Muscle layer of duodenum (tissue), 2 donors: ENCODE results near the gene KCNJ11.
A peak's percentile ranks its signal among the peaks of the same experiment; 100 is the strongest.

Source experiments
- H3K27ac ChIP-seq: one replicate; pipeline ENCODE4 v1.7.0; 2013; ENCODE audit warnings: mild to moderate bottlenecking, low read length
- H3K27me3 ChIP-seq: one replicate; pipeline ENCODE4 v1.7.0; 2013; ENCODE audit warnings: low read depth, mild to moderate bottlenecking, control low read depth, low read length
- H3K36me3 ChIP-seq, 2 donors: one replicate each; pipeline ENCODE4 v1.7.0; 2013; ENCODE audit warnings: low read length in 2 of 2, control low read depth in 1 of 2, mild to moderate bottlenecking in 1 of 2; ENCODE audit not compliant: insufficient read depth in 2 of 2, control insufficient read depth in 1 of 2
- H3K4me1 ChIP-seq, 2 donors: one replicate each; pipeline ENCODE4 v1.7.0; 2013; ENCODE audit warnings: low read length in 2 of 2, mild to moderate bottlenecking in 2 of 2, control low read depth in 1 of 2, moderate library complexity in 1 of 2; ENCODE audit not compliant: insufficient read depth in 2 of 2, control insufficient read depth in 1 of 2
- H3K4me3 ChIP-seq, 2 donors: one replicate each; pipeline ENCODE4 v1.7.0; 2013; ENCODE audit warnings: low read length in 2 of 2, low read depth in 1 of 2, mild to moderate bottlenecking in 1 of 2
- H3K9me3 ChIP-seq, 2 donors: one replicate each; pipeline ENCODE4 v1.7.0; 2013; ENCODE audit warnings: low read length in 2 of 2, control low read depth in 1 of 2, mild to moderate bottlenecking in 1 of 2; ENCODE audit not compliant: control insufficient read depth in 1 of 2
- donor health status: healthy.

The KCNJ11 gene

DNA sequence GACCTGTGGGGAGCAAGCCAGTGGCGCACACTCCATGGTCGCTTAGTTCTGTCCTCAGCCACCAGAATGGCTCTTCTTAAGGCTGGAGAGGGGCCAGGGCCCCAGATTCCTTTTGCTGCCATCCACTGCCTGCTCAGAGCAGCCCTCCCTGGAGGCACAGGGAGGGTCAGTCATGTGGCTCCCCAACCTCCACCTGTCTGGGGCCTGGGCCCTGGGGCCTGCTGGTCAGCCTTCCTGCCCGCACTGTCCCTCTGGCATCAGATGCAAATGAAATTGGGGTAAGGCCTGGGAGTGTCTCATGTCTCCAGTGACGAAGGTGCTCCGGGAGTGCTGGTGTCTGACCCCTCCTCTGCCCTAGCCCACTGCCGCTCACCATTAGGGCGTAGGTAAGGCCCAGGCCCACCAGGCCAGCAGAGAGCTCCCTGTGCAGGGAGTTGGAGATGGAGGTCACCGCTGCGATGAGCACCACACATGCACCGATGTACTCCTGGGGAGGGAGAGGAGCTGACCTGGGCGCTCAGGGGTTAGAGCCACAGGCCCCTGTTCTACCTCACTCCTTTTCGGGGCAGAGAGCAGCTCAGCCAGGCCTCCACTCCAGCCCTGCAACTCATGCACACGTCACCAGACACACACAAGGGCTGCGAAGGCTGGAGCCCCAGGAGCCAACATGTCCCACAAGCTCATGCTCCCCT, 9.0 kb upstream of the KCNJ11 start:
- H3K4me1 ChIP-seq: no peaks in the 10 kb centered on the region
- no peak overlapping the region for H3K4me3 ChIP-seq
- no peaks in the 10 kb centered on the region for H3K9me3 ChIP-seq
- H3K36me3 ChIP-seq: no peaks in the 10 kb centered on the region
- no peak overlapping the region for H3K27ac ChIP-seq
- H3K27me3 ChIP-seq: no peaks in the 10 kb centered on the region

DNA sequence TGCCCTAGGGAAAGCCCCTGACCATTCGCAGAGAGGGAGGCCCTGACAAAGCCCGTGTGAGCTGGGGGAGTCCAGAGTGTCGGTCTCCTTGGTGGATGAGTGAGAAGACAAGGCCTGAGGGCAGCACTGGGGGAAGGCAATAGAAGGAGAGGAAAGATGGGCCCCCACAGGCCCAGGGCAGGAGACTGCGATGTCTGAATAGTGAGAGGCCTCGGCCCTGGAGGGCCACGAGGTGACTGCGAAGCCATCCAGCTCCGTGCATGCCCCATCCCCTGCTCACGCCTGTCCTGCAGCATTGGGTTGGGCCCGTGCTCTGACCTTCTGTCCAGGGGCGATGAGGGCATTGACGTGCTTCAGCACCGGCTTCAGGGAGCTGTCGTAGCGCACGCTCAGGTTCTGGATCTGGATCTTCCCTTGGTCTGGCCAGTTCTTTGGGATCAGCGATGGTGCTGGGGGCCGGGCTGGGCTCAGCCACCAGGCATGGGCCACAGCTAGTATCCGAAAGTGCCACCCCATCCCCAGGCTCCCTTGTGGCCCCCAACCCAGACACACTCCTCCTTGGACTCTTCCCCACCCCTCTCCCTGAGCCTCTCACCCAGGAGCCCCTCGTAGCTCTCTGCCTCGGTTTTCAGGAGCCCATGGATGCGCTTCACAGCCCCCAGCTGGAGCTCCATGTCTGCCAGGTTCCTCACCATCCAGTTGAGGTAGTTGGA, 8.3 kb upstream of the KCNJ11 start:
- no peaks in the 10 kb centered on the region for H3K4me1 ChIP-seq
- no peaks in the 10 kb centered on the region for H3K27me3 ChIP-seq
- no peak overlapping the region for H3K4me3 ChIP-seq
- no peaks in the 10 kb centered on the region for H3K9me3 ChIP-seq
- H3K27ac ChIP-seq: no peak overlapping the region
- no peaks in the 10 kb centered on the region for H3K36me3 ChIP-seq

DNA sequence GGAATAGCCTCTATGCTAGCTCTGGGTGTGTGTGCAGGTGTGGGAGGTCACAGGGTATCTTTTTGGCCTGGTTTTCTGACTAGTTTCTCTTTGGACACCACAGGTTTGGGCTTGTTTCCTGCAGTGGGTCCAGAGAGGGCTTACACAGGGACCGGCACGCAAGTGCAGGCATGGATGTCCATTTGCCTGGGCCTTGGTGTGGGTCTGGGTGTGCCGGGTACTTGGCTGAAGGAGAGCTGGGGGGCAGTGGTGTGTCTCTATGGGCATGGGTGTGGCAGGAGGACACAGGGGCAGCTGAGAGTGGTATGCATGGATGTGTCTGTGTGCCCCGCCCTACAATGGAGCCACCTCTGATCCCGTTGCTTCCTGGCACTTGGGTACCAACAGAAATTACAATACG, 7.5 kb upstream of the KCNJ11 start:
- Histone ChIP-seq H3K4me3 (no peak overlapping the region), H3K4me1 (no peaks in the 10 kb centered on the region), H3K9me3 (no peaks in the 10 kb centered on the region), H3K36me3 (no peaks in the 10 kb centered on the region), H3K27ac (no peak overlapping the region), H3K27me3 (no peaks in the 10 kb centered on the region)

DNA sequence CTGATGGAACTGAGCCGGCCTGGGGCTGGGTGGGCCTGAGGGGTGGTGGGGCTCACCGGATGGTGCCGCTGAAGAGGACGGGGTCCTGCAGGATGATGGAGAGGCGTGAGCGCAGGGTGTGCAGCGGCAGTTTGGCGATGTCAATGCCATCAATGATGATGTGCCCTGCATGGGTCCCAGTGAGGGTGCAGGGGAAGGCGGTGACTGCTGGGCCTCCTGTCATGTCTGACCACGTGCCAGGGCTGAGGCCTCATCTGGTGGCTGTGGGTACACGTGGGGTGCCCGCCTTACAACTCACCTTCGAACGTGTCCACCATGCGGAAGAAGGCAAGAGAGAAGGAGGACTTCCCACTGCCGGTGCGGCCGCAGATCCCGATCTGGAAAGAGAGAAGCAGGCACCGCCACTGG, 7.1 kb upstream of the KCNJ11 start:
- no peaks in the 10 kb centered on the region for H3K27me3 ChIP-seq
- no peaks in the 10 kb centered on the region for H3K36me3 ChIP-seq
- no peak overlapping the region for H3K4me3 ChIP-seq
- no peak overlapping the region for H3K27ac ChIP-seq
- no peaks in the 10 kb centered on the region for H3K4me1 ChIP-seq
- H3K9me3 ChIP-seq: no peaks in the 10 kb centered on the region

DNA sequence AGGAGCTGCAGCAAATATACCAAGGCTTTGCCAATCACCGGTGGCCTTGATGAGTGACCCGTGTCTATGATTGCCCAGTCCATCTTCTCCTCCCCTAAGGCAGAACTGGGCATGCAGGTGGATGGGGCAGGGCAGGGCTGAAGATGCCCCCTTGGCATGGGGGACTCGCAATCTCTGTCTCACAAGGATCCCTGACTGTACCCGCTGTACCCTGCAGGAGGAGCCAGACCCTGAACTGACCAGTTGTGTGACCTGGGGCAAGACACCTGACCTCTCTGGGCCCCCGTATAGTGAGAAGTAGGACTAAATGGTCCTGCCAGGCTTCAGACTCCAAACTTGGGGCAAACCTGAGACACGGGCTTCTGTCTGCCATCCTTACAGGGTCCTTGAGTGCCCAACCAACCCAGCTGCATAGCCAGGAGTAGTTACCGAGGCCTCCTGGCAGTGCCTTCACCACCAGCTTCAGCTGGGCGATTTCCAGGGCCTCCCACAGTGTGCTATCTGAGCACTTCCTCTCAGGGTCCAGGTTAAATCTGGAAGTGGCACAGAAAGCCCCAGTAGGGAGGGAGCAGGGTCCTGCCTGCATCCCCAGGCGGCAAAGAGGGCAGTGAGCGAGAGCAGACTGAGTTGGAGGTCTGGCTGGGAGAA, 6.4 kb upstream of the KCNJ11 start:
- Histone ChIP-seq H3K27me3 (no peaks in the 10 kb centered on the region), H3K27ac (no peak overlapping the region), H3K4me1 (no peaks in the 10 kb centered on the region), H3K4me3 (no peak overlapping the region), H3K36me3 (no peaks in the 10 kb centered on the region), H3K9me3 (no peaks in the 10 kb centered on the region)

DNA sequence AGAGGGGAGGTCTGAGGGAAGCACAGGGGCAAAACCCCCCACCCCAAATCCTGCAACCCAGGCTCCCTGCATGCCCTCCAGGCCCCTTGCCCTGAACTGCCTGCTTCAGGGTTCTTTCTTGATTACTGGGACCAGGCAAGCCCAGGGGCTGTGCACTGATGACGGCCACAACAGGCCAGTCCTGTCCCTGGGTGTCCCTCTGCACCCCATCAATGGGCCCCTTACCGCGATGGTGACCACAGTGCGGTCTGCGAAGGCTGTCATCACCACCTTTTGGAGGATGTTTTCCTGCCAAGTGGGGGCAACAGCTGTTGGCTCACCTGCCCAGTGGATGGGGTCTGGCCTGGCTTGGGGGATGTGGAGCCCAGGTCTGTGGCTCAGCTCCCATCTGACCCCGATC, 5.0 kb upstream of the KCNJ11 start:
- H3K27ac ChIP-seq: no peak overlapping the region
- H3K4me1 ChIP-seq: peaks cover 0 to 3% of the 10 kb centered on the region in 2 donors
- H3K9me3 ChIP-seq: no peaks in the 10 kb centered on the region
- no peak overlapping the region for H3K4me3 ChIP-seq
- no peaks in the 10 kb centered on the region for H3K27me3 ChIP-seq
- no peaks in the 10 kb centered on the region for H3K36me3 ChIP-seq

DNA sequence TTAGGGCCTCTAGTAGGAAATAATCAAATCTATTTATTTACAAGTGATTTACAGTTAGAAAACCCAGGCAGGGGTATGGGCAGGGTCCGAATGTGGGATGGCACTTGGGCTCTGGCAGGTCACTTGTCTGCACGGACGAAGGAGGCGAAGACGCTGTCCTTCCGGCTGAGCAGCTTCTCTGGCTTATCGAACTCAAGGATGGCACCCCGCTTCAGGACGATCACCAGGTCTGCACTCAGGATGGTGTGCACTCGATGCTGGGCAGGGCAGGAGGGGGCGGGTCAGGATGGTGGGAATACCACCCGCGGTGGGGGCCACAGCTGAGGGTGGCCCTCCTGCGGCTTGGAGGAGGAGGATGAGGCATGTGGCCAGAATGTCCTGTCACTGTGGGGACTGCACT, 4.4 kb upstream of the KCNJ11 start:
- Histone ChIP-seq H3K27me3 (no peaks in the 10 kb centered on the region), H3K4me3 (no peak overlapping the region), H3K36me3 (no peaks in the 10 kb centered on the region), H3K9me3 (no peaks in the 10 kb centered on the region), H3K4me1 (peaks cover 0 to 4% of the 10 kb centered on the region in 2 donors), H3K27ac (no peak overlapping the region)

DNA sequence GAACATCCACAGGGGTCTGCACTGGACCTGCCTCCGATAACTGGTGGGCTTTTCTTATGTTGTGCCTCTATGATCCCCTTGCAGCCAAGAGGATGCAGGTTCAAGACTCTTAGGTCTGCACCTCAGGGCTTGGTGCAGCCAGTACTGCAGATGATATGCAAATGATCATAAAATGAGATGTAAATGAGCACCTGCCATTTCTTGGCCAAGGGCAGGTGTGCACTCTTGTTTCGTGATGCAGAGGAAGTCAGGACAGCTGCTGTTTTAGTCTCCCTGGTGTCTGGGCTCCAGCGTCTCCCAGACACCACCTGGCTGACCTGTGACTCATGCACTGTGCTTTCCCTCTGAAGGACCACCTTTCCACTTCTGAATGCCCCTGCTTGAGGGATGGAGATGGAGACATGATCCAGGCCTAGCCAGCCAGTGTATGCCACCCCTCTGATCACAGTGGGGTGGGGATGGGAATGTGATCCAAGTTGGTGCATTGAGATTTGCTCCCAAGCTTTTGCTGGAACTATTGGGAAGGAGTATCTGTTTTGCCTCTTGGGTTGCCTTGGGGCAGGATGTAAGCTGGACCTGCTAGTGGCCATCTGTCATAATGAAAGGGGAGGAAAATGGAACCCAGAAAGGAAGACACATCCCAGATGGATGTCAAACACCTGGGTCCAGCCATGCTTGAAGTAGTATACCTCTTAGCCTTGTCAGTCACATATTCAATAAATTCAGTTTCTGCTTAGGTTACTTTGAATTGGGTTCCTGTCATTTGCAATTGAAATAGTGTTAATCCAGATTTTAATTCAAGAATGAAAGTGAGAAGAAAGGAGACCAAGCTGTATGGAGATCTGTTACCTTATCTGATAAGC, 3.3 kb upstream of the KCNJ11 start:
- Histone ChIP-seq H3K27me3 (no peaks in the 10 kb centered on the region), H3K27ac (no peak overlapping the region), H3K36me3 (no peaks in the 10 kb centered on the region), H3K4me1 (peaks cover 0 to 4% of the 10 kb centered on the region in 2 donors), H3K4me3 (no peak overlapping the region), H3K9me3 (no peaks in the 10 kb centered on the region)

DNA sequence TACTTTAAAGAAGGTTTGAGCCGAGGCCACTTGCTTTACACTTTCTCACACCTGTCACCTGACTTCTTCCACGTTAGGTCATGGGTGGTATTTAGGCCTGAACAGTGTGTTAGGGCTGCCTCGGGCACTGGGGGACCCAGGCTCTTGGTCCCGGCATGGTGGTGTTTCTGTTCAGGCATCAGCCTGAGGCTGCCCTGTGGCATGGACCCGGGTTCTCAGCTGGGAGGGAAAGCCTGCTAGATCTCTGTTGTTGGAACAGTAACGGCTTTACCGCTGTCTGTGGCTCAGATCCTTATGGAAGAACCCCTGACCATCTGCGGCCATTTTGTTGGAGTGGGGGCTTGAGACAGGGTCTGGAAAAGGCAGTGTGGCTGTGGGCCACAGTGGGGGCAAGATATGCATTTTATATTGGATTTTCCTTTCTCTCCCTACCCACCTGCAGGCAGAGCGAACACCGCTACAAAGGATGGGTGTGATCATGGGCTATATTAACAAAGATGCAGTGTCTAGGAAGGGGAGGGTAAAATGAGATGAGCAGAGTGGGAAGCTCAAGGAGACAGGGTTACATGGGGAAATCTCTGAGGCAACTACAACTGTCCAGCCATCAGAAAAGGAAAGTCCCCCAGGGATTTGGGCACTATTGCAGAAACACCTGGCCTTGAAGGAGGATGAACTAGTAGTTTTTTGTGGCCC, 1.6 kb upstream of the KCNJ11 start:
- Histone ChIP-seq H3K4me1 (peaks cover 0 to 7% of the 10 kb centered on the region in 2 donors), H3K27ac (no peak overlapping the region), H3K36me3 (no peaks in the 10 kb centered on the region), H3K27me3 (no peaks in the 10 kb centered on the region), H3K4me3 (no peak overlapping the region), H3K9me3 (no peaks in the 10 kb centered on the region)

DNA sequence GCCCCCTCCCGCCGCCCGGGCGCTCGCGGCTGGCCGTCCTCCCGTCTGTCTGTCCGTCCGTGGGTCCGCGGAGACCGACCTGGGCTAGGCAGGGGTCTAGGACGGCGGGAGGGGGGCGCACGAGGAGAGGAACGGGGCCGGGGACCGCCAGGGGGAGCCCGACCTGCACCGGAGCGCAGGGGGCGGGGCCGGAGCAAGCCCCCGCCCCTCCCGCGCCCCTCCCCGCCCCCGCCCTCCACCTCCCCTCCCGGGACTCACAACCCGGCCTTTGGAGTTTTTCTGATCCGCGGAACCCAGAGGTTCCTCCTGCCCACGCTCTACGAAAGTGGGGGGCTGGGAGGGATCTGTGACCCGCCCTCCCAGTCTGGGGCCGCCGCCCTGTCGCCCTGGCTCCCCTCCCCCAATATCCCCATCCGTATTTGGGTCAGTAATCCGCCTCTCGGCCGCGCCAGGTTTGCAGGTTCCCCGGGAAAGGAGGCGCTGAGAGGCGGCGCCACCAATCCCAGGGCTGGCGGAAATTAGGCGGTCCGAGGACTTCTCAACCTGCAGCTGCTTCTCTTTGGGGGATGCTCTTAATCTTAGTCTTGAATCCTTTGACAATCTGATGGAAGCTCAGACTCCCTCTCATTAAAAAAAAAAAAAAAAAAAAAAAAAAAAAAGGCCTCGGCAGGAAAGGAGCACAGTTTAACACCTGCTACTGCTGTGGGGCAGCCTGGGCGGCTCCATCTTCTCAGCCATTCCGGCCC, 925 bp upstream of the KCNJ11 start:
- Histone ChIP-seq H3K27ac (no peak overlapping the region), H3K36me3 (no peaks in the 10 kb centered on the region), H3K27me3 (no peaks in the 10 kb centered on the region), H3K4me1 (peaks cover 0 to 7% of the 10 kb centered on the region in 2 donors), H3K4me3 (peak overlapping the region; percentile 39 to 56), H3K9me3 (no peaks in the 10 kb centered on the region)
